Measurements from ENCODE around the gene PLCH1.

Gene PLCH1

GRCh38 chr3:155519078-155519477 is 225.8 kb downstream of the PLCH1 start:
- no peak for ATAC-seq
- no peak for TF ChIP-seq CREB5 (CRISPR knock-in tag; IDR thresholded peaks at IDR 0.05; ENCODE audit: low read depth)

- ATAC-seq = no peak
- no peak for TF ChIP-seq TCF4 (CRISPR knock-in tag; IDR thresholded peaks at IDR 0.05; ENCODE audit: borderline replicate concordance)
- TF ChIP-seq CREB5 (CRISPR knock-in tag; IDR thresholded peaks at IDR 0.05; ENCODE audit: low read depth) = no peak
- TF ChIP-seq RARB (CRISPR knock-in tag; IDR thresholded peaks at IDR 0.05) = no peak
- no peak for TF ChIP-seq SNAI2 (CRISPR knock-in tag; IDR thresholded peaks at IDR 0.05)
- no peak for TF ChIP-seq ISL1 (CRISPR knock-in tag; IDR thresholded peaks at IDR 0.05)
- TF ChIP-seq, protein P1, sequence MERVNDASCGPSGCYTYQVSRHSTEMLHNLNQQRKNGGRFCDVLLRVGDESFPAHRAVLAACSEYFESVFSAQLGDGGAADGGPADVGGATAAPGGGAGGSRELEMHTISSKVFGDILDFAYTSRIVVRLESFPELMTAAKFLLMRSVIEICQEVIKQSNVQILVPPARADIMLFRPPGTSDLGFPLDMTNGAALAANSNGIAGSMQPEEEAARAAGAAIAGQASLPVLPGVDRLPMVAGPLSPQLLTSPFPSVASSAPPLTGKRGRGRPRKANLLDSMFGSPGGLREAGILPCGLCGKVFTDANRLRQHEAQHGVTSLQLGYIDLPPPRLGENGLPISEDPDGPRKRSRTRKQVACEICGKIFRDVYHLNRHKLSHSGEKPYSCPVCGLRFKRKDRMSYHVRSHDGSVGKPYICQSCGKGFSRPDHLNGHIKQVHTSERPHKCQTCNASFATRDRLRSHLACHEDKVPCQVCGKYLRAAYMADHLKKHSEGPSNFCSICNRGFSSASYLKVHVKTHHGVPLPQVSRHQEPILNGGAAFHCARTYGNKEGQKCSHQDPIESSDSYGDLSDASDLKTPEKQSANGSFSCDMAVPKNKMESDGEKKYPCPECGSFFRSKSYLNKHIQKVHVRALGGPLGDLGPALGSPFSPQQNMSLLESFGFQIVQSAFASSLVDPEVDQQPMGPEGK (CRISPR knock-in tag; IDR thresholded peaks at IDR 0.05; ENCODE audit: borderline replicate concordance) = no peak
- no peak for TF ChIP-seq BACH2 (CRISPR knock-in tag; IDR thresholded peaks at IDR 0.05; ENCODE audit: borderline replicate concordance)
- TF ChIP-seq, protein P2, sequence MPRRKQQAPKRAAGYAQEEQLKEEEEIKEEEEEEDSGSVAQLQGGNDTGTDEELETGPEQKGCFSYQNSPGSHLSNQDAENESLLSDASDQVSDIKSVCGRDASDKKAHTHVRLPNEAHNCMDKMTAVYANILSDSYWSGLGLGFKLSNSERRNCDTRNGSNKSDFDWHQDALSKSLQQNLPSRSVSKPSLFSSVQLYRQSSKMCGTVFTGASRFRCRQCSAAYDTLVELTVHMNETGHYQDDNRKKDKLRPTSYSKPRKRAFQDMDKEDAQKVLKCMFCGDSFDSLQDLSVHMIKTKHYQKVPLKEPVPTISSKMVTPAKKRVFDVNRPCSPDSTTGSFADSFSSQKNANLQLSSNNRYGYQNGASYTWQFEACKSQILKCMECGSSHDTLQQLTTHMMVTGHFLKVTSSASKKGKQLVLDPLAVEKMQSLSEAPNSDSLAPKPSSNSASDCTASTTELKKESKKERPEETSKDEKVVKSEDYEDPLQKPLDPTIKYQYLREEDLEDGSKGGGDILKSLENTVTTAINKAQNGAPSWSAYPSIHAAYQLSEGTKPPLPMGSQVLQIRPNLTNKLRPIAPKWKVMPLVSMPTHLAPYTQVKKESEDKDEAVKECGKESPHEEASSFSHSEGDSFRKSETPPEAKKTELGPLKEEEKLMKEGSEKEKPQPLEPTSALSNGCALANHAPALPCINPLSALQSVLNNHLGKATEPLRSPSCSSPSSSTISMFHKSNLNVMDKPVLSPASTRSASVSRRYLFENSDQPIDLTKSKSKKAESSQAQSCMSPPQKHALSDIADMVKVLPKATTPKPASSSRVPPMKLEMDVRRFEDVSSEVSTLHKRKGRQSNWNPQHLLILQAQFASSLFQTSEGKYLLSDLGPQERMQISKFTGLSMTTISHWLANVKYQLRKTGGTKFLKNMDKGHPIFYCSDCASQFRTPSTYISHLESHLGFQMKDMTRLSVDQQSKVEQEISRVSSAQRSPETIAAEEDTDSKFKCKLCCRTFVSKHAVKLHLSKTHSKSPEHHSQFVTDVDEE (CRISPR knock-in tag; IDR thresholded peaks at IDR 0.05) = no peak
- TF ChIP-seq PPARA (CRISPR knock-in tag; IDR thresholded peaks at IDR 0.05; ENCODE audit: borderline replicate concordance) = no peak
- TF ChIP-seq ZFP3 (CRISPR knock-in tag; IDR thresholded peaks at IDR 0.05) = no peak
- TF ChIP-seq GLIS3 (CRISPR knock-in tag; IDR thresholded peaks at IDR 0.05) = no peak
- no peak for TF ChIP-seq ZC3H10 (CRISPR knock-in tag; IDR thresholded peaks at IDR 0.05)
- TF ChIP-seq TOX (CRISPR knock-in tag; IDR thresholded peaks at IDR 0.05; ENCODE audit: borderline replicate concordance) = no peak
- no peak for TF ChIP-seq ZNF70 (CRISPR knock-in tag; IDR thresholded peaks at IDR 0.05)
- TF ChIP-seq ZNF8 (CRISPR knock-in tag; IDR thresholded peaks at IDR 0.05) = no peak
- TF ChIP-seq ZNF565 (CRISPR knock-in tag; conservative IDR thresholded peaks at IDR 0.05; ENCODE audit: low read depth) = no peak
- TF ChIP-seq CSDC2 (CRISPR knock-in tag; IDR thresholded peaks at IDR 0.05) = no peak
- TF ChIP-seq OSR1 (CRISPR knock-in tag; IDR thresholded peaks at IDR 0.05) = no peak
- no peak for TF ChIP-seq CSRNP3 (CRISPR knock-in tag; IDR thresholded peaks at IDR 0.05)
Measured at GRCh38 chr3:155517903-155518302, 227.0 kb downstream of the PLCH1 start.

DNA sequence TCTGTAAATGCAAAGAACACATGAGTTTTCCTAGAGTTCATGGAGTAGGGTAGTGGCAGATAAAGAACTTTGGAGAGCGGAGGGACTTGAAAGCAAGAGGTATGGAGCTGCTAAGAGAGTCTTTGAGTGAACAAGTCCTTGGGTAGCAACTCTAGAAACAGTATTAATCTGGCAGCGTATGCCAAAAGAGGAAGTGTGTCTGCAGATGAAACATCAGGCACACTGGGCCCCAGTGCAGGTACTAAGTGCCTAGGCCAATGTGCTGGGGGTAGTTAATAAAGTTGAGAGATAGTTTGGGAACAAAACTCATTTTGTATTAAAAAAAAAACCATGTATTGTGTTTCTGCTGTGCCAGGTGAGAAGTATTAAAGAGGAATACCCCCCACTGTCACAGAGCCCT is 228.4 kb downstream of the PLCH1 start:
- TF ChIP-seq RARB (CRISPR knock-in tag; IDR thresholded peaks at IDR 0.05) (no peak), ZFP3 (CRISPR knock-in tag; IDR thresholded peaks at IDR 0.05) (no peak), ESRRG (CRISPR knock-in tag; IDR thresholded peaks at IDR 0.05) (no peak), ZC3H10 (CRISPR knock-in tag; IDR thresholded peaks at IDR 0.05) (no peak), ISL1 (CRISPR knock-in tag; IDR thresholded peaks at IDR 0.05) (no peak), CREB5 (CRISPR knock-in tag; IDR thresholded peaks at IDR 0.05; ENCODE audit: low read depth) (no peak), GLIS3 (CRISPR knock-in tag; IDR thresholded peaks at IDR 0.05) (no peak), ARNTL (CRISPR knock-in tag; IDR thresholded peaks at IDR 0.05; ENCODE audit: borderline replicate concordance, low read depth) (no peak), ZNF70 (CRISPR knock-in tag; IDR thresholded peaks at IDR 0.05) (no peak), CSRNP3 (CRISPR knock-in tag; IDR thresholded peaks at IDR 0.05) (no peak)
- no peak for ATAC-seq
